Liver (tissue), 9 donors: ENCODE results near the gene PSMD12. TPM values are rescaled to one million over a fixed set of nuclear protein-coding genes. Genes with fewer than 3 reads are reported as not detected.

Experiments
- DNase-seq: peaks from one replicate; pipeline ENCODE4 v3.0.0-alpha.2; 2017; ENCODE audit warnings: low spot score
- H3K27ac ChIP-seq, 2 donors: one replicate each; pipeline ENCODE4 v1.7.0; 2013; ENCODE audit warnings: inconsistent platforms in 2 of 2, low read length in 2 of 2, control low read depth in 1 of 2, low read depth in 1 of 2, mild to moderate bottlenecking in 1 of 2
- H3K27me3 ChIP-seq, 4 donors: one replicate each; pipeline versions ENCODE4 v1.6.1 to v1.7.0; 2013; ENCODE audit warnings: low read length in 3 of 4, inconsistent platforms in 1 of 4, mild to moderate bottlenecking in 1 of 4, moderate library complexity in 1 of 4; ENCODE audit not compliant: control insufficient read depth in 4 of 4, insufficient read depth in 4 of 4
- H3K36me3 ChIP-seq, 4 donors: one replicate each; pipeline versions ENCODE4 v1.6.1 to v1.7.0; 2013; ENCODE audit warnings: low read length in 3 of 4, mild to moderate bottlenecking in 3 of 4, low read depth in 1 of 4, moderate library complexity in 1 of 4; ENCODE audit not compliant: control insufficient read depth in 4 of 4, insufficient read depth in 3 of 4
- H3K4me1 ChIP-seq, 4 donors: one replicate each; pipeline versions ENCODE4 v1.6.1 to v1.7.0; 2013; ENCODE audit warnings: low read length in 3 of 4, mild to moderate bottlenecking in 3 of 4, moderate library complexity in 1 of 4; ENCODE audit not compliant: control insufficient read depth in 4 of 4, insufficient read depth in 4 of 4
- H3K4me3 ChIP-seq, 3 donors: one replicate each; pipeline versions ENCODE4 v1.6.1 to v1.7.0; 2013; ENCODE audit warnings: low read length in 3 of 3, control low read depth in 1 of 3, low read depth in 1 of 3, mild to moderate bottlenecking in 1 of 3
- H3K9ac ChIP-seq, 2 donors: one replicate each; pipeline ENCODE4 v1.7.0; 2013; ENCODE audit warnings: low read length in 2 of 2, mild to moderate bottlenecking in 2 of 2, moderate library complexity in 2 of 2, control low read depth in 1 of 2, low read depth in 1 of 2
- H3K9me3 ChIP-seq, 4 donors: one replicate each; pipeline versions ENCODE4 v1.6.1 to v1.7.0; 2013; ENCODE audit warnings: low read length in 3 of 4; ENCODE audit not compliant: control insufficient read depth in 4 of 4
- EGR1 ChIP-seq, 2 donors: IDR thresholded peaks; 2 replicates each; pipeline ENCODE4 v1.6.1; 2016 to 2018; ENCODE audit warnings: antibody characterized with exemption in 2 of 2, low read depth in 2 of 2
- FOXA1 ChIP-seq: IDR thresholded peaks from 2 replicates; pipeline ENCODE4 v1.6.1; 2016; ENCODE audit warnings: antibody characterized with exemption
- FOXA2 ChIP-seq: IDR thresholded peaks from 2 replicates; pipeline ENCODE4 v1.6.1; 2016; ENCODE audit warnings: antibody characterized with exemption
- HNF4G ChIP-seq: IDR thresholded peaks from 2 replicates; pipeline ENCODE4 v1.6.1; 2016; ENCODE audit warnings: antibody characterized with exemption
- JUND ChIP-seq, 2 donors: IDR thresholded peaks; 2 replicates each; pipeline ENCODE4 v1.6.1; 2016; ENCODE audit warnings: antibody characterized with exemption in 2 of 2
- NR2F2 ChIP-seq: IDR thresholded peaks from 2 replicates; pipeline ENCODE4 v1.6.1; 2016; ENCODE audit warnings: antibody characterized with exemption
- RAD21 ChIP-seq, 2 donors: IDR thresholded peaks; 2 replicates each; pipeline ENCODE4 v1.6.1; 2016; ENCODE audit warnings: antibody characterized with exemption in 2 of 2, mild to moderate bottlenecking in 2 of 2
- RXRA ChIP-seq, 2 donors: IDR thresholded peaks; 2 replicates each; pipeline ENCODE4 v1.6.1; 2017 to 2018; ENCODE audit warnings: antibody characterized with exemption in 2 of 2, mild to moderate bottlenecking in 1 of 2
- SP1 ChIP-seq: IDR thresholded peaks from 2 replicates; pipeline ENCODE4 v1.6.1; 2018; ENCODE audit warnings: antibody characterized with exemption, mild to moderate bottlenecking
- TAF1 ChIP-seq: conservative IDR thresholded peaks from 2 replicates; pipeline ENCODE4 v1.6.1; 2016; ENCODE audit warnings: antibody characterized with exemption, mild to moderate bottlenecking
- WGBS: extraction: QIAGEN DNeasy Blood & Tissue Kit; methylation state at CpG from one replicate; pipeline ENCODE4 v1.1.7; 2013; 5-methylcytosine and 5-hydroxymethylcytosine counted together
- polyA plus RNA-seq, 2 donors: library from polyadenylated mRNA; stranded (reverse) in 1 of 2; unstranded in 1 of 2; fragments of 200-250 nt in 1 of 2; fragments of >200 nt in 1 of 2; fragmentation: Nextera tagmentation in 1 of 2; extraction: Ambion mirVana in 1 of 2; gene quantifications; one replicate each; pipeline versions ENCODE4 v1.2.1 to v1.2.3, GENCODE V29; 2013 to 2015
- total RNA-seq, 2 donors: library from RNA; depleted of rRNA; stranded (reverse); fragments of >200 nt; gene quantifications; one replicate each; pipeline ENCODE4 v1.2.3, GENCODE V29; 2014
- TF ChIP-seq, protein P1 (sequence below): fragments of 150-350 bp; IDR thresholded peaks from 2 replicates; pipeline ENCODE4 v1.5.1; 2017; ENCODE audit warnings: improper control_type of control experiment, low read depth, low read length; ENCODE audit not compliant: missing input control
- TF ChIP-seq, protein P2 (sequence below): IDR thresholded peaks from 2 replicates; pipeline ENCODE4 v1.6.1; 2016; ENCODE audit warnings: antibody characterized with exemption
- TF ChIP-seq, protein P3 (sequence below): IDR thresholded peaks from 2 replicates; pipeline ENCODE4 v1.6.1; 2016; ENCODE audit warnings: antibody characterized with exemption
- TF ChIP-seq, protein P4 (sequence below): IDR thresholded peaks from 2 replicates; pipeline ENCODE4 v1.6.1; 2016; ENCODE audit warnings: antibody characterized with exemption, mild to moderate bottlenecking
- TF ChIP-seq, protein P5 (sequence below): IDR thresholded peaks from 2 replicates; pipeline ENCODE4 v1.6.1; 2016; ENCODE audit warnings: antibody characterized with exemption
- donor health status: healthy.
- donor health status: healthy.
- donor health status: healthy.
- donor health status: healthy.
- donor health status: healthy.

The PSMD12 gene
- total and polyA plus RNA-seq, 4 donors, result 17.3 to 34.0 (median 25.7) TPM

DNA sequence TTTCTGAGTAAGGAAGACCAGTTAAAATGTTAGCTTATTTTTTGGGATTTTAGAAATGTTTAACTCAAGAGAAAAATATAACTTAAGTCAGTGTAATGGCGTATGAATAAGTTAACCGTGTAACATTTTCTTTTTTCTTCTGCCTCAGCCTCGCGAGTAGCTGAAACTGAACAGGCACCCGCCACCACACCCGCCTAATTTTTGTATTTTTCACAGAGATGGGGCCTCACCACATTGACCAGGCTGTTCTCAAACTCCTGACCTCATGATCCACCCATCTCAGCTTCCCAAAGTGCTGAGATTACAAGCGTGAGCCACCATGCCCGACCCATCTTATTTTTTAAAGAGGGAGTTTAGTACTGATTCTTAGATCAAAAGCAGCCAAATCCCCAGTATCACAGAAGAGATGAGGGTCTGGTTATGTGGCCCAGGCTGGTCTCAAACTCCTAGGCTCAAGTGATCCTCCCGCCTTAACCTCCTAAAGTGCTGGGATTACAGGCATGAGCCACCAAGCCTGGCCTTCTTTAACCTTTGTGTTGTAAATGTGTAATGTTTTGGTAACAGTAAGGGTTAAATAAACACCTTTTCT lies 27.5 kb upstream of the PSMD12 start:
- Histone ChIP-seq H3K9ac (no peak overlapping the region), H3K36me3 (no peaks in the 10 kb centered on the region), H3K4me3 (no peak overlapping the region), H3K9me3 (no peaks in the 10 kb centered on the region), H3K4me1 (peaks cover 0 to 15% (median 8%) of the 10 kb centered on the region in 4 donors), H3K27me3 (no peaks in the 10 kb centered on the region), H3K27ac (no peak overlapping the region)
- TF ChIP-seq TAF1, result no peak
- TF ChIP-seq, protein P1, sequence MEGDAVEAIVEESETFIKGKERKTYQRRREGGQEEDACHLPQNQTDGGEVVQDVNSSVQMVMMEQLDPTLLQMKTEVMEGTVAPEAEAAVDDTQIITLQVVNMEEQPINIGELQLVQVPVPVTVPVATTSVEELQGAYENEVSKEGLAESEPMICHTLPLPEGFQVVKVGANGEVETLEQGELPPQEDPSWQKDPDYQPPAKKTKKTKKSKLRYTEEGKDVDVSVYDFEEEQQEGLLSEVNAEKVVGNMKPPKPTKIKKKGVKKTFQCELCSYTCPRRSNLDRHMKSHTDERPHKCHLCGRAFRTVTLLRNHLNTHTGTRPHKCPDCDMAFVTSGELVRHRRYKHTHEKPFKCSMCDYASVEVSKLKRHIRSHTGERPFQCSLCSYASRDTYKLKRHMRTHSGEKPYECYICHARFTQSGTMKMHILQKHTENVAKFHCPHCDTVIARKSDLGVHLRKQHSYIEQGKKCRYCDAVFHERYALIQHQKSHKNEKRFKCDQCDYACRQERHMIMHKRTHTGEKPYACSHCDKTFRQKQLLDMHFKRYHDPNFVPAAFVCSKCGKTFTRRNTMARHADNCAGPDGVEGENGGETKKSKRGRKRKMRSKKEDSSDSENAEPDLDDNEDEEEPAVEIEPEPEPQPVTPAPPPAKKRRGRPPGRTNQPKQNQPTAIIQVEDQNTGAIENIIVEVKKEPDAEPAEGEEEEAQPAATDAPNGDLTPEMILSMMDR, result no peak
- TF ChIP-seq, protein P2, sequence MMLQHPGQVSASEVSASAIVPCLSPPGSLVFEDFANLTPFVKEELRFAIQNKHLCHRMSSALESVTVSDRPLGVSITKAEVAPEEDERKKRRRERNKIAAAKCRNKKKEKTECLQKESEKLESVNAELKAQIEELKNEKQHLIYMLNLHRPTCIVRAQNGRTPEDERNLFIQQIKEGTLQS, result no peak
- no peak for TF ChIP-seq NR2F2
- no peak for TF ChIP-seq RXRA (IDR thresholded peaks at IDR 0.05)
- TF ChIP-seq, protein P3, sequence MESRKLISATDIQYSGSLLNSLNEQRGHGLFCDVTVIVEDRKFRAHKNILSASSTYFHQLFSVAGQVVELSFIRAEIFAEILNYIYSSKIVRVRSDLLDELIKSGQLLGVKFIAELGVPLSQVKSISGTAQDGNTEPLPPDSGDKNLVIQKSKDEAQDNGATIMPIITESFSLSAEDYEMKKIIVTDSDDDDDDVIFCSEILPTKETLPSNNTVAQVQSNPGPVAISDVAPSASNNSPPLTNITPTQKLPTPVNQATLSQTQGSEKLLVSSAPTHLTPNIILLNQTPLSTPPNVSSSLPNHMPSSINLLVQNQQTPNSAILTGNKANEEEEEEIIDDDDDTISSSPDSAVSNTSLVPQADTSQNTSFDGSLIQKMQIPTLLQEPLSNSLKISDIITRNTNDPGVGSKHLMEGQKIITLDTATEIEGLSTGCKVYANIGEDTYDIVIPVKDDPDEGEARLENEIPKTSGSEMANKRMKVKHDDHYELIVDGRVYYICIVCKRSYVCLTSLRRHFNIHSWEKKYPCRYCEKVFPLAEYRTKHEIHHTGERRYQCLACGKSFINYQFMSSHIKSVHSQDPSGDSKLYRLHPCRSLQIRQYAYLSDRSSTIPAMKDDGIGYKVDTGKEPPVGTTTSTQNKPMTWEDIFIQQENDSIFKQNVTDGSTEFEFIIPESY, result no peak
- TF ChIP-seq, protein P4, sequence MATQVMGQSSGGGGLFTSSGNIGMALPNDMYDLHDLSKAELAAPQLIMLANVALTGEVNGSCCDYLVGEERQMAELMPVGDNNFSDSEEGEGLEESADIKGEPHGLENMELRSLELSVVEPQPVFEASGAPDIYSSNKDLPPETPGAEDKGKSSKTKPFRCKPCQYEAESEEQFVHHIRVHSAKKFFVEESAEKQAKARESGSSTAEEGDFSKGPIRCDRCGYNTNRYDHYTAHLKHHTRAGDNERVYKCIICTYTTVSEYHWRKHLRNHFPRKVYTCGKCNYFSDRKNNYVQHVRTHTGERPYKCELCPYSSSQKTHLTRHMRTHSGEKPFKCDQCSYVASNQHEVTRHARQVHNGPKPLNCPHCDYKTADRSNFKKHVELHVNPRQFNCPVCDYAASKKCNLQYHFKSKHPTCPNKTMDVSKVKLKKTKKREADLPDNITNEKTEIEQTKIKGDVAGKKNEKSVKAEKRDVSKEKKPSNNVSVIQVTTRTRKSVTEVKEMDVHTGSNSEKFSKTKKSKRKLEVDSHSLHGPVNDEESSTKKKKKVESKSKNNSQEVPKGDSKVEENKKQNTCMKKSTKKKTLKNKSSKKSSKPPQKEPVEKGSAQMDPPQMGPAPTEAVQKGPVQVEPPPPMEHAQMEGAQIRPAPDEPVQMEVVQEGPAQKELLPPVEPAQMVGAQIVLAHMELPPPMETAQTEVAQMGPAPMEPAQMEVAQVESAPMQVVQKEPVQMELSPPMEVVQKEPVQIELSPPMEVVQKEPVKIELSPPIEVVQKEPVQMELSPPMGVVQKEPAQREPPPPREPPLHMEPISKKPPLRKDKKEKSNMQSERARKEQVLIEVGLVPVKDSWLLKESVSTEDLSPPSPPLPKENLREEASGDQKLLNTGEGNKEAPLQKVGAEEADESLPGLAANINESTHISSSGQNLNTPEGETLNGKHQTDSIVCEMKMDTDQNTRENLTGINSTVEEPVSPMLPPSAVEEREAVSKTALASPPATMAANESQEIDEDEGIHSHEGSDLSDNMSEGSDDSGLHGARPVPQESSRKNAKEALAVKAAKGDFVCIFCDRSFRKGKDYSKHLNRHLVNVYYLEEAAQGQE, result no peak
- no peak for TF ChIP-seq FOXA2
- TF ChIP-seq EGR1 (IDR thresholded peaks at IDR 0.05; ENCODE audit: low read depth in 2 of 2), result no peak
- TF ChIP-seq HNF4G, result no peak
- TF ChIP-seq FOXA1, result no peak
- WGBS, result 98% methylated on average over 9 of the region's 9 CpGs
- no peak for DNase-seq

DNA sequence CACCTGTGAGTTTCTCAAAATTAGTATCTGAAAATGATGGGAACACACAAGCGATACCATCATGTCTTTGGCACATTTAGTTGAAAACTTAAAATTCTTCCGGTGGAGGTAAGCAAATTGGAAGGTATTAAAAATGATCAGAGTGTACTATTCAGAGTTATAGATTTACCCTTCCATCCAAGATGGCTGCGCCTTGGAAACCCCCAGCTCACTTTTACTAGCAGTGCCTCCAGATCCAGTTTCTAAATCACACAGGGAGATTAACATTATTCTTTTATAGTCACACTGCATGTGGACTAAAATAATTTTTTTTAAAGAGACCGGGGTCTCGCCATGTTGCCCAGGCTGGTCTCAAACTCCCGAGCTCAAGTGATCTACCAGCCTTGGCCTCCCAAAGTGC lies 25.7 kb upstream of the PSMD12 start:
- no peak overlapping the region for H3K4me3 ChIP-seq
- no peak overlapping the region for H3K27ac ChIP-seq
- H3K9ac ChIP-seq, result no peak overlapping the region
- H3K4me1 ChIP-seq, result peaks cover 0 to 15% (median 8%) of the 10 kb centered on the region in 4 donors
- 96% methylated on average over 6 of the region's 6 CpGs for WGBS
- H3K27me3 ChIP-seq, result no peaks in the 10 kb centered on the region
- no peak for DNase-seq
- no peaks in the 10 kb centered on the region for H3K36me3 ChIP-seq
- no peaks in the 10 kb centered on the region for H3K9me3 ChIP-seq
- TF ChIP-seq HNF4G (no peak), RXRA (IDR thresholded peaks at IDR 0.05) (no peak), FOXA1 (no peak), RAD21 (IDR thresholded peaks at IDR 0.05) (no peak), JUND (IDR thresholded peaks at IDR 0.05) (no peak), EGR1 (IDR thresholded peaks at IDR 0.05; ENCODE audit: low read depth in 2 of 2) (no peak), SP1 (no peak), TAF1 (no peak)
- TF ChIP-seq, protein P4, result no peak
- TF ChIP-seq, protein P1, result no peak
- TF ChIP-seq, protein P3, result no peak
- TF ChIP-seq, protein P5, sequence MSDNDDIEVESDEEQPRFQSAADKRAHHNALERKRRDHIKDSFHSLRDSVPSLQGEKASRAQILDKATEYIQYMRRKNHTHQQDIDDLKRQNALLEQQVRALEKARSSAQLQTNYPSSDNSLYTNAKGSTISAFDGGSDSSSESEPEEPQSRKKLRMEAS, result no peak
